Gastrocnemius medialis (tissue), 4 donors: ENCODE results near the gene STAMBPL1.

Experiments
- POLR2A ChIP-seq, 2 donors: fragments of 450-650 bp; IDR thresholded peaks; one replicate each; pipeline ENCODE4 v1.6.1; 2017; ENCODE audit warnings: antibody characterized with exemption in 2 of 2, mild to moderate bottlenecking in 2 of 2, moderate library complexity in 2 of 2
- TF ChIP-seq, protein P1 (sequence below), 5 experiments: fragments of 450-650 bp in 3 of 5; fragments of 200-600 bp in 2 of 5; sonication (generic) in 2 of 5; IDR thresholded peaks in 4 of 5; conservative IDR thresholded peaks in 1 of 5; 1 replicate in 4 of 5; 2 replicates in 1 of 5; pipeline ENCODE4 v1.5.1; 2016 to 2019; ENCODE audit warnings: antibody characterized with exemption in 5 of 5, mild to moderate bottlenecking in 3 of 5, moderate library complexity in 3 of 5

GRCh38 chr10:88898727-88899126 lies 18.7 kb downstream of the STAMBPL1 start:
- TF ChIP-seq, protein P1, sequence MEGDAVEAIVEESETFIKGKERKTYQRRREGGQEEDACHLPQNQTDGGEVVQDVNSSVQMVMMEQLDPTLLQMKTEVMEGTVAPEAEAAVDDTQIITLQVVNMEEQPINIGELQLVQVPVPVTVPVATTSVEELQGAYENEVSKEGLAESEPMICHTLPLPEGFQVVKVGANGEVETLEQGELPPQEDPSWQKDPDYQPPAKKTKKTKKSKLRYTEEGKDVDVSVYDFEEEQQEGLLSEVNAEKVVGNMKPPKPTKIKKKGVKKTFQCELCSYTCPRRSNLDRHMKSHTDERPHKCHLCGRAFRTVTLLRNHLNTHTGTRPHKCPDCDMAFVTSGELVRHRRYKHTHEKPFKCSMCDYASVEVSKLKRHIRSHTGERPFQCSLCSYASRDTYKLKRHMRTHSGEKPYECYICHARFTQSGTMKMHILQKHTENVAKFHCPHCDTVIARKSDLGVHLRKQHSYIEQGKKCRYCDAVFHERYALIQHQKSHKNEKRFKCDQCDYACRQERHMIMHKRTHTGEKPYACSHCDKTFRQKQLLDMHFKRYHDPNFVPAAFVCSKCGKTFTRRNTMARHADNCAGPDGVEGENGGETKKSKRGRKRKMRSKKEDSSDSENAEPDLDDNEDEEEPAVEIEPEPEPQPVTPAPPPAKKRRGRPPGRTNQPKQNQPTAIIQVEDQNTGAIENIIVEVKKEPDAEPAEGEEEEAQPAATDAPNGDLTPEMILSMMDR (IDR thresholded peaks at IDR 0.05 in 4 of 5, conservative IDR thresholded peaks at IDR 0.05 in 1 of 5): no peak
- no peak for TF ChIP-seq POLR2A (IDR thresholded peaks at IDR 0.05)
